Activated CD8-positive, alpha-beta T cell treated with anti-CD3 and anti-CD28 coated beads for 36 hours (primary cell): ENCODE results near the gene DDX10. TPM values are rescaled to one million over a fixed set of nuclear protein-coding genes. Genes with fewer than 3 reads are reported as not detected.

Experiments
- ATAC-seq: fragments of 200-7000 bp; cut with Tn5 transposase; one replicate; pipeline ENCODE4 v1.10.0; 2021; ENCODE audit warnings: mild to moderate bottlenecking, moderate library complexity
- CTCF ChIA-PET: fragments of 350-600 bp; sonication (Branson Sonifier 250); formaldehyde crosslinking; loops from one replicate; lab custom pipeline; 2021; ENCODE audit warnings: antibody characterized with exemption; lab: Charles Lee
- POLR2A ChIA-PET: fragments of 350-600 bp; sonication (Branson Sonifier 250); formaldehyde crosslinking; loops from one replicate; lab custom pipeline; 2021; ENCODE audit warnings: antibody characterized with exemption; lab: Charles Lee
- DNase-seq: peaks from one replicate; pipeline ENCODE4 v3.0.0-alpha.2; 2020
- H3K27ac Mint-ChIP-seq: one replicate; pipeline ENCODE4 v1.8.0; 2021; ENCODE audit warnings: mild to moderate bottlenecking, mixed read lengths
- H3K27me3 Mint-ChIP-seq: one replicate; pipeline ENCODE4 v1.8.0; 2021; ENCODE audit warnings: mixed read lengths
- H3K36me3 Mint-ChIP-seq: one replicate; pipeline ENCODE4 v1.8.0; 2021; ENCODE audit warnings: low read depth, mixed read lengths
- H3K4me1 Mint-ChIP-seq: one replicate; pipeline ENCODE4 v1.8.0; 2021; ENCODE audit warnings: low read depth, mixed read lengths
- H3K4me3 Mint-ChIP-seq: one replicate; pipeline ENCODE4 v1.8.0; 2021; ENCODE audit warnings: mild to moderate bottlenecking, moderate library complexity, mixed read lengths
- H3K9me3 Mint-ChIP-seq: one replicate; pipeline ENCODE4 v1.8.0; 2021; ENCODE audit warnings: mixed read lengths
- intact Hi-C: fragments of 100-400 bp; cut with micrococcal nuclease; formaldehyde crosslinking; loops from one replicate; pipeline ENCODE4 v1.10.0; 2022
- total RNA-seq, 2 experiments: library from RNA; stranded (reverse); gene quantifications; one replicate each; pipeline ENCODE4 v1.2.3, GENCODE V29; 2021
- TF ChIP-seq, protein P1 (sequence below): fragments of 200-600 bp; IDR thresholded peaks from one replicate; pipeline ENCODE4 v1.8.0; 2022; ENCODE audit warnings: antibody characterized with exemption, mild to moderate bottlenecking

DDX10 gene
- total RNA-seq, 2 experiments from 2014 or later: 45.4 to 46.3 TPM

DNA sequence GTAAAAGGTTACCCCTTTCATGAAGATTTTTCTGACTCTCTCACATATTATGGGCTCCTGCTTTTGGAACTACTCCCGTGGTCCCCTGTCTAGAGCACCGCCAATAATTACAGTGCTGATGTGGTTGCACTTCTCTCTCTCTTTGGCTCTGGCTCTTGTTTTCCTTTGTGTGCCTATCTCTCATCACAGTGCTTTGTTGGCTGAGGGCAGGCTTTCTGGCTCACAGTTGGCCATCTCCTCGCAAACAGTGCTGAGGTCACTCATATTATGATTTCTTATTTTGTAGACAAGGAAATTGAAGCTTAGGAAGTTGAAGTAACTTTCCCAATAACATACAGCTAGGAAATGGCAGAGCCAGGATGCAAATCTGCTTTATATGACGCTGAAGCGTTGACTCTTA lies 192.5 kb downstream of the DDX10 start:
- ChIA-PET POLR2A (no interaction called here), CTCF (interaction anchor here (0.8 kb wide), 1 partner anchor 86 kb away, joined by 3 read pairs; no protein-coding TSS in a partner anchor)
- Mint-ChIP-seq H3K36me3 (peaks cover 5% of the 10 kb centered on the region), H3K4me3 (no peak overlapping the region), H3K27me3 (no peaks in the 10 kb centered on the region), H3K4me1 (peaks cover 31% of the 10 kb centered on the region), H3K9me3 (no peaks in the 10 kb centered on the region), H3K27ac (no peak overlapping the region)
- DNase-seq (no peak), ATAC-seq (no peak)
- intact Hi-C loops: loop anchor here (10.0 kb wide), 1 partner anchor 123 kb away; no protein-coding TSS in a partner anchor
- TF ChIP-seq, protein P1, sequence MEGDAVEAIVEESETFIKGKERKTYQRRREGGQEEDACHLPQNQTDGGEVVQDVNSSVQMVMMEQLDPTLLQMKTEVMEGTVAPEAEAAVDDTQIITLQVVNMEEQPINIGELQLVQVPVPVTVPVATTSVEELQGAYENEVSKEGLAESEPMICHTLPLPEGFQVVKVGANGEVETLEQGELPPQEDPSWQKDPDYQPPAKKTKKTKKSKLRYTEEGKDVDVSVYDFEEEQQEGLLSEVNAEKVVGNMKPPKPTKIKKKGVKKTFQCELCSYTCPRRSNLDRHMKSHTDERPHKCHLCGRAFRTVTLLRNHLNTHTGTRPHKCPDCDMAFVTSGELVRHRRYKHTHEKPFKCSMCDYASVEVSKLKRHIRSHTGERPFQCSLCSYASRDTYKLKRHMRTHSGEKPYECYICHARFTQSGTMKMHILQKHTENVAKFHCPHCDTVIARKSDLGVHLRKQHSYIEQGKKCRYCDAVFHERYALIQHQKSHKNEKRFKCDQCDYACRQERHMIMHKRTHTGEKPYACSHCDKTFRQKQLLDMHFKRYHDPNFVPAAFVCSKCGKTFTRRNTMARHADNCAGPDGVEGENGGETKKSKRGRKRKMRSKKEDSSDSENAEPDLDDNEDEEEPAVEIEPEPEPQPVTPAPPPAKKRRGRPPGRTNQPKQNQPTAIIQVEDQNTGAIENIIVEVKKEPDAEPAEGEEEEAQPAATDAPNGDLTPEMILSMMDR: no peak

DNA sequence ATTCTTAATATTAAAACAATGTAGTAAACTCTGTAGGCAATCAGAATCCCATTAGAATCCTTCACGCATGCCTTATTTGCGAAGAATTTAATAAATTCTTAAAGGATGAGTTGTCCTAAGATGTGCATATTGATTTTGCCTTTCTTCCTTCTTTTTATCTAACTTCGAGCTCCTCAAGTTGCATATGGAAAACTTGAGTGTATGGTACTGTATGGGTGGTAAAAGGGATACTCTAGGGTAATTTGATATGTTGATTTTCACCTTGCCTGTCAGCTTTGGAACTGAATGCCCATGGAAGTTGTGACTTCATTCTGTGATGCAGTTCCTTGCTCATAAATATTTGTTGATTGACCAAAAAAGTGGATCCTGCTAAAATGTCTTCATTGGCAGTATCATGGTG lies 193.8 kb downstream of the DDX10 start:
- ChIA-PET POLR2A (no interaction called here), CTCF (no interaction called here)
- no peaks in the 10 kb centered on the region for H3K27me3 Mint-ChIP-seq
- intact Hi-C loops: loop anchor here (10.0 kb wide), 1 partner anchor 124 kb away; no protein-coding TSS in a partner anchor
- H3K9me3 Mint-ChIP-seq: no peaks in the 10 kb centered on the region
- no peak overlapping the region for H3K27ac Mint-ChIP-seq
- no peak overlapping the region for H3K4me3 Mint-ChIP-seq
- H3K4me1 Mint-ChIP-seq: peaks cover 30% of the 10 kb centered on the region
- peaks cover 3% of the 10 kb centered on the region for H3K36me3 Mint-ChIP-seq
- TF ChIP-seq, protein P1: no peak
- DNase-seq (no peak), ATAC-seq (no peak)

DNA sequence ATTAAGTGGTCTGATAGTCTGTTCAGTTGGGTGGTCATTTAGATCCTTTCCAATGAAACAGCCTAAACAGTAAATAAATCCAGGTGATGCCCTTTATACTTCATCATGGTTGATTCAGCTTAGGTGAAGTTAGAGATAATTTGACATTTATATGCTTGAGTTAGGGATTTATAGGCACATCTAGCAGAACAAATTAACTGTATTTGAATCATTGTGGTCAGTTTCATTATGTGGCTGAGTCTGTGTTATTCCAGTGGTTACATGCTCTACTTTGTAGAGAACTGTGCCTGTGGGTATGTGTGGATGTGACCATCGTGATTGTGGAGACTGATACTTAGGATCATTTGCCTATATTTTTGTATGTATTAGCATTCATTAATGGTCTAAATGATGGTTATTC lies 194.6 kb downstream of the DDX10 start:
- no peak for DNase-seq
- TF ChIP-seq, protein P1: no peak
- Mint-ChIP-seq H3K4me1 (peaks cover 25% of the 10 kb centered on the region), H3K27me3 (no peaks in the 10 kb centered on the region), H3K27ac (no peak overlapping the region), H3K9me3 (no peaks in the 10 kb centered on the region), H3K36me3 (peaks cover 6% of the 10 kb centered on the region), H3K4me3 (no peak overlapping the region)
- ChIA-PET CTCF (no interaction called here), POLR2A (no interaction called here)
- ATAC-seq: no peak
- intact Hi-C loops: loop anchor here (10.0 kb wide), 1 partner anchor 125 kb away; no protein-coding TSS in a partner anchor

DNA sequence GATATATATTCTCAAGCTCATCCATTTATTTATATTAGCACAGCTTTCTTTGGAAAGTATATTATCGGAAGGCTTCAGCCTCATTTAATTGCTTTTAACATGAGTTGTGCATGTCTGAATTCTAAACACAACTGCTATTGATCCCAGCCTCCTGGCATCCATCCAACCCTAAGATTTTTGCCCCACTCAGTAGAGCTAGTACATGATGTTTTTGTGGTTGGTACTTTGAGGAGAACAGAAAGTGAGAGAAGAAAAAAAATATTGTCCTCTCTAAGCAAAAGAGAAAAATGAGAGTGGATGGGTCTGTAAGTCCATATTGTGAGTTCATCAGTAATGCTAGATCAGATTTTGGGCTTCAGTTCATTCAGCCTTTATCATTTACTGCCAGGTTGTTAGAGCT lies 198.7 kb downstream of the DDX10 start:
- TF ChIP-seq, protein P1: no peak
- POLR2A ChIA-PET: interaction anchor here (1.3 kb wide), 1 partner anchor 9 kb away, joined by 3 read pairs; no protein-coding TSS in a partner anchor
- intact Hi-C loops: no loop called here
- no peaks in the 10 kb centered on the region for H3K27me3 Mint-ChIP-seq
- H3K36me3 Mint-ChIP-seq: peaks cover 3% of the 10 kb centered on the region
- H3K9me3 Mint-ChIP-seq: no peaks in the 10 kb centered on the region
- CTCF ChIA-PET: interaction anchor here (1.2 kb wide), 2 partner anchors 9 to 32 kb away, joined by 3 to 4 read pairs; no protein-coding TSS in a partner anchor
- DNase-seq (no peak), ATAC-seq (no peak)
- peaks cover 36% of the 10 kb centered on the region for H3K4me1 Mint-ChIP-seq
- H3K4me3 Mint-ChIP-seq: no peak overlapping the region
- H3K27ac Mint-ChIP-seq: no peak overlapping the region

DNA sequence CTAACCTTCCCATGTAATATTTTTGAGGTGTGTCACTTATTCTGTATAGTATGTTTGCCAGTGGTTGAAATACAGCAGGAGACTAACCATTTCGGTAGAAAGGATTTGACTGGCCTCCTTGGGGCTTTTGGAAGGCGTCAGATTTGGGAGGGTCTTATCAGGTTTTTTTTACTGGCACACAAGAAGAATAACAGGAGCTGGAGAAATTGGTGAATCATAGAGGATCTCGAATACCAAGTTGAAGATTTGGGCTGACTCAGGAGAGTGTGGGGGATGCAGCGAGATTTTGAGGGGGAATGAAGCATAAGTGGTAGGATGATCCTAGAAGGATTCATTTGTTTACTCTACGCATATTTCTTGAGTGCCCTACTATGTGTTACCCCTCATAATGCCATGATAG lies 200.5 kb downstream of the DDX10 start:
- H3K27me3 Mint-ChIP-seq: no peaks in the 10 kb centered on the region
- peaks cover 3% of the 10 kb centered on the region for H3K36me3 Mint-ChIP-seq
- ChIA-PET CTCF (no interaction called here), POLR2A (interaction anchor here (1.2 kb wide), 1 partner anchor 12 kb away, joined by 3 read pairs; no protein-coding TSS in a partner anchor)
- DNase-seq (no peak), ATAC-seq (no peak)
- H3K4me1 Mint-ChIP-seq: peaks cover 40% of the 10 kb centered on the region
- no peak overlapping the region for H3K4me3 Mint-ChIP-seq
- TF ChIP-seq, protein P1: no peak
- H3K27ac Mint-ChIP-seq: no peak overlapping the region
- intact Hi-C loops: no loop called here
- H3K9me3 Mint-ChIP-seq: no peaks in the 10 kb centered on the region
